ENCODE measurements around the gene SLC6A11. TPM values are rescaled to one million over a fixed set of nuclear protein-coding genes. Genes with fewer than 3 reads are reported as not detected.

SLC6A11 gene
- total RNA-seq, 1 experiment from 2014 or later, result 1.5 TPM

- WGBS (ENCODE audit: extremely low coverage, insufficient read length, low lambda C conversion rate), result no CpG with 5 or more reads among the region's 8 CpGs
- Histone ChIP-seq H3K4me1 (ENCODE audit: insufficient read depth, low read length) (no peaks in the 10 kb centered on the region), H2BK120ac (ENCODE audit: low read depth, low read length, poor library complexity, severe bottlenecking) (no peak overlapping the region), H4K91ac (ENCODE audit: insufficient read length, low read depth, low read length) (no peak overlapping the region), H3K18ac (ENCODE audit: insufficient read length, low read depth, low read length) (no peak overlapping the region), H3K14ac (ENCODE audit: insufficient read depth, low read length) (no peak overlapping the region), H4K5ac (ENCODE audit: insufficient read length, low read depth, low read length) (no peak overlapping the region), H3K9me3 (ENCODE audit: control insufficient read depth, low read depth, low read length) (no peaks in the 10 kb centered on the region), H3T11ph (ENCODE audit: low read length) (no peak overlapping the region), H2BK12ac (ENCODE audit: insufficient read length, low read depth, low read length) (no peak overlapping the region), H3K4me2 (ENCODE audit: insufficient read depth, insufficient read length, low read length) (no peak overlapping the region), H3K23me2 (ENCODE audit: insufficient read length, low read depth, low read length, poor library complexity, severe bottlenecking) (no peaks in the 10 kb centered on the region), H2AK5ac (ENCODE audit: insufficient read length, low read length) (no peak overlapping the region), H3K79me2 (ENCODE audit: insufficient read depth, low read length) (no peaks in the 10 kb centered on the region), H3K27ac (ENCODE audit: insufficient read length, low read depth, low read length) (no peak overlapping the region), H2BK5ac (ENCODE audit: insufficient read length, low read length) (no peak overlapping the region), H3K79me1 (ENCODE audit: insufficient read depth, low read depth, low read length, poor library complexity, severe bottlenecking) (no peaks in the 10 kb centered on the region), H3K23ac (ENCODE audit: insufficient read length, low read depth, low read length) (no peak overlapping the region), H3K9ac (ENCODE audit: extremely low read depth, insufficient read length, low read length) (no peak overlapping the region), H4K8ac (replicated peaks; ENCODE audit: insufficient read length, low read depth, low read length) (no peak overlapping the region), H2BK15ac (ENCODE audit: low read depth, low read length) (no peak overlapping the region), H3K4ac (ENCODE audit: low read depth, low read length) (no peak overlapping the region), H3K56ac (ENCODE audit: insufficient read length, low read depth, low read length) (no peak overlapping the region), H2AFZ (ENCODE audit: low read length) (no peak overlapping the region), H3K27me3 (ENCODE audit: insufficient read depth, low read length) (no peaks in the 10 kb centered on the region), H4K20me1 (ENCODE audit: control insufficient read depth, insufficient read depth, insufficient read length) (no peaks in the 10 kb centered on the region), H2BK20ac (ENCODE audit: low read depth, low read length, poor library complexity, severe bottlenecking) (no peak overlapping the region)
- H3K27ac Mint-ChIP-seq, result no peak overlapping the region
- peaks cover 12 to 13% of the 10 kb centered on the region in 2 experiments for H3K9me3 Mint-ChIP-seq
- no peak overlapping the region for H3K4me3 Mint-ChIP-seq
- TF ChIP-seq CTCF (conservative IDR thresholded peaks at IDR 0.05), result no peak
- H3K4me1 Mint-ChIP-seq, result peaks cover 2 to 4% of the 10 kb centered on the region in 2 experiments; a peak in 2 of 4 replicates
- H3K36me3 Mint-ChIP-seq (ENCODE audit: insufficient read depth in 1 of 3, low read depth in 3 of 3), result peaks cover 2 to 6% (median 3%) of the 10 kb centered on the region in 3 experiments; a peak in 3 of 7 replicates
- DNase-seq, result no peak
- H3K27me3 Mint-ChIP-seq (ENCODE audit: low read depth), result peaks cover 17% of the 10 kb centered on the region
These were observed 128.8 kb downstream of the SLC6A11 start for GRCh38 chr3:10944866-10945265.
